HUES64 (cell line): Measurements from ENCODE around the gene COL23A1.

Experiments used
- H3K27ac ChIP-seq: 2 replicates; pipeline ENCODE4 v1.7.0; 2013; ENCODE audit warnings: low read depth, low read length, inconsistent platforms
- H3K27me3 ChIP-seq: 2 replicates; pipeline ENCODE4 v1.6.1; 2013; ENCODE audit warnings: mild to moderate bottlenecking, low read length; ENCODE audit not compliant: insufficient read depth
- H3K36me3 ChIP-seq: 2 replicates; pipeline ENCODE4 v1.6.1; 2013; ENCODE audit warnings: mild to moderate bottlenecking, low read length; ENCODE audit not compliant: insufficient read depth
- H3K4me1 ChIP-seq: 2 replicates; pipeline ENCODE4 v1.6.1; 2013; ENCODE audit warnings: mild to moderate bottlenecking, low read length, moderate library complexity; ENCODE audit not compliant: insufficient read depth
- H3K4me3 ChIP-seq: 2 replicates; pipeline ENCODE4 v1.5.1; 2013; ENCODE audit warnings: mild to moderate bottlenecking, low read length, moderate library complexity
- H3K9ac ChIP-seq: 2 replicates; pipeline ENCODE4 v1.6.1; 2013; ENCODE audit warnings: mild to moderate bottlenecking, low read depth, low read length
- H3K9me3 ChIP-seq: 2 replicates; pipeline ENCODE4 v1.6.1; 2013; ENCODE audit warnings: low read depth, low read length; ENCODE audit not compliant: insufficient read depth
- WGBS: fragments of 150-250, 120-280 bp; methylation state at CpG from one replicate; pipeline ENCODE4 v1.1.7; 2013; ENCODE audit warnings: missing lambda C conversion rate; 5-methylcytosine and 5-hydroxymethylcytosine counted together

COL23A1 gene

DNA sequence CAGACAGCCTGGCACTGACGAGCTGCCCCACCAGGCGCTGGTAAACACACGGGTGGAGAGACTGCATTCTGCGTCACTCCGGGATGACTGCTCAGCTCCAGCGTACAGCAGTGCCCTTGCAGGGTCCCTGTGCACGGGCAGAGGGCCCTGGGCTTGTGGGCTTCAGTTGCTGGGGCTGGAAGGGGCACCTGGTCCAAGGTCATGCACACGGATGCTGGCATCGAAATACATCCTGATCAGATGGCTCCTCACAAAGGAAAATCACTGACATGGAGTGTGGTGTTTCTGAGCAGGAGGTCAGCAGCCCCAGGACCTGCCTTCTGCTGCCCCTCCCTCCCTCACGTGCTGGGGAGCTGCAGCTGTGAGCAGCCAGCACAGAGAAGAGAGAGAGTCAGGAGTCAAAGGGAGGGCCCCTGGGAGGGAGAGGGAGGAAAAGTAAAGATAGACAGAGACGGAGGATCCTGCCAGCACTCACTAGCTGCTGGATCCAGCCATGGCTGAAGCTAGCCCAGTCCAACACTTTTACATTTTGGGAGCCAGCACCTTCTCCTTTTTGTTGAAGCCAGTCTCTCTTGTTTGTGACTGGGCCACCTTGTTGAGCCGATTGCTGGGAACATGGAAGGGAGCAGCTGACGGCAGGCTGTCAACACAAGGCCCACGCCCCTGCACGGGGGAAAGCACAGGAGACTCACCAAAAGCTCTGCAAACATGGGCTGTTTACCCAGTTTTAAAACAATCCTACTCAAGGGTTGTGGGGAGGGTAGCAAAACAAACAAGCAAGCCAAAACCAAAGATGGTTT lies 191.1 kb downstream of the COL23A1 start:
- Histone ChIP-seq H3K27ac (no peak overlapping the region), H3K36me3 (no peaks in the 10 kb centered on the region), H3K4me1 (peaks cover 6% of the 10 kb centered on the region; the same call in 1 of the 2 replicates), H3K9ac (no peak overlapping the region), H3K27me3 (no peaks in the 10 kb centered on the region), H3K9me3 (no peaks in the 10 kb centered on the region), H3K4me3 (no peak overlapping the region)
- whole genome bisulfite sequencing: 71% methylated on average over 15 of the region's 15 CpGs

GRCh38 chr5:178396796-178397720 lies 193.1 kb downstream of the COL23A1 start:
- Histone ChIP-seq H3K9ac (peak overlapping the region; percentile 31; the same call in 1 of the 2 replicates), H3K27ac (no peak overlapping the region), H3K4me3 (no peak overlapping the region), H3K4me1 (peaks cover 6% of the 10 kb centered on the region; the same call in 1 of the 2 replicates), H3K27me3 (no peaks in the 10 kb centered on the region), H3K9me3 (no peaks in the 10 kb centered on the region), H3K36me3 (no peaks in the 10 kb centered on the region)
- 78% methylated on average over 33 of the region's 33 CpGs for WGBS

DNA sequence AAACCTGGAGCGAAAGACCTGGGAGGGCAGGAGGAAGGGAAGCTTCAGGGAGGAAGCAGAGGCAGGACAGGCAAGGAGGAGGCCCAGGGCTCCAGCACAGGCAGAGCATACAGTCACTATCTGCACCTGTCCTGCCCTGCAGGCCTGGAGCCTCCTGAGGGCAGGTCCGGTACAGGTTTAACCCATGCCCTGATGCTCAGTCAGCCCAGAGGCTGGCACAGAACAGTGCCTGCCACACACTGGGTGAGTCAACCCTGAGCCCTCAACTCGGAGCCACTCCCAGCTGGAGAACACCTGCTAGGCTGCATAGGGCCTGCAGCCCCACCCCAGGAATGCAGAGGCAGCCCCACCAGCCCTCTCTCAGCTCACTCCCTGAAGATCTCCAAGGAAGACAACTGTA lies 196.1 kb downstream of the COL23A1 start:
- H3K4me1 ChIP-seq: peaks cover 6% of the 10 kb centered on the region; the same call in 1 of the 2 replicates
- H3K36me3 ChIP-seq: no peaks in the 10 kb centered on the region
- H3K9ac ChIP-seq: no peak overlapping the region
- H3K27ac ChIP-seq: no peak overlapping the region
- H3K9me3 ChIP-seq: no peaks in the 10 kb centered on the region
- no peaks in the 10 kb centered on the region for H3K27me3 ChIP-seq
- 83% methylated on average over 3 of the region's 3 CpGs for WGBS
- no peak overlapping the region for H3K4me3 ChIP-seq

DNA sequence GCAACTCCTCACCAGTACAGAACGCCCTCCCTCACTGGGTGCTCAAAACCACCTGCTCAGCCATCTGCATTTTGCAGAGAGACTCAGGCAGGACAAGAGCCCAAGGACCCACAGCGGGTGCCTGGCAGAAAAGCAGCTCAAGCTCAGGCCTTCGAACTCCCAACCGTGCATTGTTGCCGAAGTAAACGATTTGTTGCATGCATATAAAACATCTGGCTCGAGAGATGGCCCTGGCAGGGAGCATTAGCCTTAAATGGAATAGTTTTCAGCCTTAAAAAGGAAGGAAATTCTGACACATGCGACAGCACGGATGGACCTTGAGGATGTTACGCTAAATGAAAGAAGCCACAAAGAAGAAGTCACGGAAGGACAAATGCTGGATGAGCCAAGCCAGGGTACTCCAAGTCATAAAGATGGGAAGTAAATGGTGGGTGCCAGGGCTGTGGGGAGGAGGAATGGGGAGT lies 197.2 kb downstream of the COL23A1 start:
- Histone ChIP-seq H3K27me3 (no peaks in the 10 kb centered on the region), H3K9me3 (no peaks in the 10 kb centered on the region), H3K4me1 (peaks cover 9% of the 10 kb centered on the region; the same call in 1 of the 2 replicates), H3K27ac (no peak overlapping the region), H3K9ac (no peak overlapping the region), H3K4me3 (no peak overlapping the region), H3K36me3 (no peaks in the 10 kb centered on the region)
- 88% methylated on average over 11 of the region's 11 CpGs for WGBS

DNA sequence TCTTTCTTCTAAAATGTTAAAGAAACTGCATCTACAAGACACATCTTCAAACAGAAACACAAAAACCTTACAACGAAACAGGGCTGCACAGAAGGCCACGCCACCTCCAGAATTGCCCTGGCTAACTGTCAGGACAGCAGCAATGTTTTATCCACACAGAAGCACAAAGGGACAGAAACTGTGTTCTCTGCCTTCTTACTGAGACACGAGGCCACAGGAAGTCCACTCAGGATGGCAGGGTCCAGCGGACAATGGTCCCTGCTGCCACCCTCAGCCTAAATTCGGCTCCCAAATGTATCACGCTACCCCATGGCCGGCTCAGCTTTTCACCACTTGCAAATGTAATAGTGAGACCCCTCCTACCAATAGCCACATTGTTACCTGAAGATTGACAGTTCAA lies 197.8 kb downstream of the COL23A1 start:
- Histone ChIP-seq H3K36me3 (no peaks in the 10 kb centered on the region), H3K27ac (no peak overlapping the region), H3K4me1 (peaks cover 13% of the 10 kb centered on the region; the same call in 1 of the 2 replicates), H3K4me3 (no peak overlapping the region), H3K27me3 (no peaks in the 10 kb centered on the region), H3K9me3 (no peaks in the 10 kb centered on the region), H3K9ac (no peak overlapping the region)
- 83% methylated on average over 7 of the region's 7 CpGs for WGBS

DNA sequence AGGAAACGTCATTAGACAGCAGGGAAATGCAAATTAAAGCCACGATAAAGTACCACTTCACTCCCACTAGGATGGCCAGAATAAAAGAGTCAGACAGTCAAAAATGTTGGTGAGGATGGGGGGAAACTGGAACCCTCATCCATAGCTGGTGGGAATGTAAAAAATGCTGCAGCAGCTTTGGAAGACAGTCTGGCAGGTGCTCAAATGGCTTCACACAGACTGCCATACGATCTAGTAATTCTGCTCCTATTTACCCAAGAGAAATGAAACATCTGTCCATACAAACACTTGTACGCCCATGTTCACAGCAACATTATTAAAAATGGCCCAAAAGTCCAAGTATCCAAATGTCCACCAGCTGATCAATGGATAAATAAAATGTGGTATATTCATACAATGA lies 198.7 kb downstream of the COL23A1 start:
- Histone ChIP-seq H3K9ac (no peak overlapping the region), H3K4me1 (peaks cover 14% of the 10 kb centered on the region), H3K9me3 (no peaks in the 10 kb centered on the region), H3K36me3 (no peaks in the 10 kb centered on the region), H3K27ac (no peak overlapping the region), H3K27me3 (no peaks in the 10 kb centered on the region), H3K4me3 (no peak overlapping the region)
- 79% methylated on average over 4 of the region's 4 CpGs for WGBS

- Histone ChIP-seq H3K27me3 (no peaks in the 10 kb centered on the region), H3K9ac (no peak overlapping the region), H3K4me1 (peaks cover 20% of the 10 kb centered on the region), H3K4me3 (no peak overlapping the region), H3K27ac (no peak overlapping the region), H3K9me3 (no peaks in the 10 kb centered on the region), H3K36me3 (no peaks in the 10 kb centered on the region)
- 87% methylated on average over 12 of the region's 12 CpGs for WGBS
These were observed 200.4 kb downstream of the COL23A1 start for GRCh38 chr5:178389796-178390195.

- peaks cover 20% of the 10 kb centered on the region for H3K4me1 ChIP-seq
- 90% methylated on average over 8 of the region's 8 CpGs for WGBS
- no peaks in the 10 kb centered on the region for H3K36me3 ChIP-seq
- H3K9me3 ChIP-seq: no peaks in the 10 kb centered on the region
- no peak overlapping the region for H3K27ac ChIP-seq
- no peak overlapping the region for H3K9ac ChIP-seq
- no peak overlapping the region for H3K4me3 ChIP-seq
- H3K27me3 ChIP-seq: no peaks in the 10 kb centered on the region
These were observed 201.0 kb downstream of the COL23A1 start for GRCh38 chr5:178389026-178389729.

- WGBS: 92% methylated on average over 8 of the region's 8 CpGs
- H3K4me1 ChIP-seq: peaks cover 24% of the 10 kb centered on the region
These were observed 201.7 kb downstream of the COL23A1 start for GRCh38 chr5:178388386-178389025.

DNA sequence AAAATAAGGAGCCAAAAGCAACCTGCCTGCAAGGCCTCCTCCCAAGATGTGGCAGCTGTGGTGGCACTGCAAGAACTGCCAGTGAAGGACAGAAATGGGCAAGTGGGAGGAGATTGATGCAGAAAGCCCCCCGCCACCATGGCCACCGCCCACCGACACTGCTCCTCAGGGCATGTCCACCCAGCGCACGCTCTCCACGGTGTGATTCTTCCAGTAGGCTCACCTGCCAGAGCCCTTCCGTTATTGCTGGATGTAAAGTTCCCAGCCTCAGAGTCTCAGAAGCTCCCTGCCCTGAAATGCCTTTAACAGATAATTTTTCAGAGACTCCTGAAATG lies 202.4 kb downstream of the COL23A1 start:
- Histone ChIP-seq H3K36me3 (no peaks in the 10 kb centered on the region), H3K4me3 (no peak overlapping the region), H3K9me3 (no peaks in the 10 kb centered on the region), H3K9ac (no peak overlapping the region), H3K27me3 (no peaks in the 10 kb centered on the region), H3K27ac (no peak overlapping the region), H3K4me1 (peaks cover 25% of the 10 kb centered on the region)
- 93% methylated on average over 7 of the region's 7 CpGs for WGBS

More at GRCh38 chr5:178388386-178389025, 201.7 kb downstream of the COL23A1 start:
- H3K9ac ChIP-seq: no peak overlapping the region
- no peaks in the 10 kb centered on the region for H3K36me3 ChIP-seq
- no peak overlapping the region for H3K4me3 ChIP-seq
- no peaks in the 10 kb centered on the region for H3K9me3 ChIP-seq
- no peaks in the 10 kb centered on the region for H3K27me3 ChIP-seq
- no peak overlapping the region for H3K27ac ChIP-seq
